Endothelial cell of umbilical vein (primary cell): Measurements from ENCODE around the gene EMD. TPM values are rescaled to one million over a fixed set of nuclear protein-coding genes. Genes with fewer than 3 reads are reported as not detected.

ENCODE experiments used
- BruUV-seq: library from RNA; stranded (reverse); fragments of 400-500 nt; replicated peaks from 2 replicates; lab custom pipeline; 2021; lab: Mats Ljungman, UMichigan
- CTCF ChIA-PET: fragments of 300-600, 350-600 bp; sonication (Branson Sonifier 250); formaldehyde crosslinking; loops from one replicate; lab custom pipeline; 2021; ENCODE audit warnings: antibody characterized with exemption, inconsistent platforms; lab: Charles Lee
- POLR2A ChIA-PET: fragments of 300-600, 350-600 bp; sonication (Branson Sonifier 250); formaldehyde crosslinking; loops from one replicate; lab custom pipeline; 2021; ENCODE audit warnings: antibody characterized with exemption, inconsistent platforms; lab: Charles Lee
- DNase-seq: peaks from one replicate; pipeline ENCODE4 v3.0.0-alpha.2; 2011; ENCODE audit warnings: low read depth, low spot score
- FAIRE-seq: peaks from 2 replicates; lab custom pipeline; 2011; peaks lifted over from hg19 to GRCh38; lab: Jason Lieb, UNC
- H2AFZ ChIP-seq: 2 replicates; pipeline ENCODE4 v1.6.0; 2012; ENCODE audit warnings: low read depth, low read length, control low read depth, inconsistent platforms
- H3K27ac ChIP-seq: 2 replicates; pipeline ENCODE4 v1.5.1; 2011; ENCODE audit warnings: low read depth, mild to moderate bottlenecking, control low read depth, low read length, moderate library complexity; ENCODE audit not compliant: insufficient read depth
- H3K27me3 ChIP-seq, 2 experiments: 2 replicates each; pipeline versions ENCODE4 v1.6.0 to v1.6.1; 2011; ENCODE audit warnings: low read length in 2 of 2, mixed read lengths in 1 of 2; ENCODE audit not compliant: control insufficient read depth in 2 of 2, insufficient read depth in 2 of 2
- H3K36me3 ChIP-seq, 2 experiments: 2 replicates in 1 of 2; 3 replicates in 1 of 2; pipeline ENCODE4 v1.5.1; 2011; ENCODE audit warnings: low read length in 2 of 2, mild to moderate bottlenecking in 1 of 2, moderate library complexity in 1 of 2; ENCODE audit not compliant: control insufficient read depth in 2 of 2, insufficient read depth in 2 of 2; ENCODE audit errors: extremely low read depth in 1 of 2
- H3K4me1 ChIP-seq: 3 replicates; pipeline ENCODE4 v1.5.1; 2011; ENCODE audit warnings: mild to moderate bottlenecking, low read length; ENCODE audit not compliant: control insufficient read depth, insufficient read depth; ENCODE audit errors: extremely low read depth
- H3K4me2 ChIP-seq: 2 replicates; pipeline ENCODE4 v1.6.1; 2011; ENCODE audit warnings: low read length, control low read depth, mixed read lengths; ENCODE audit not compliant: insufficient read depth
- H3K4me3 ChIP-seq, 3 experiments: fragments of 200-600 bp in 1 of 3; sonication (generic), shearing (Covaris generic) in 1 of 3; replicated peaks in 1 of 3; 2 replicates each; pipeline ENCODE4 v1.5.1; 2011 to 2016; ENCODE audit warnings: control low read depth in 3 of 3, low read length in 3 of 3, mild to moderate bottlenecking in 2 of 3, inconsistent platforms in 1 of 3, low read depth in 1 of 3, moderate library complexity in 1 of 3; ENCODE audit not compliant: insufficient read depth in 1 of 3
- H3K79me2 ChIP-seq: 2 replicates; pipeline ENCODE4 v1.6.0; 2012; ENCODE audit warnings: low read length, inconsistent platforms; ENCODE audit not compliant: control insufficient read depth, insufficient read depth
- H3K9ac ChIP-seq: replicated peaks from 2 replicates; pipeline ENCODE3; 2011; ENCODE audit warnings: low read length, control low read depth; ENCODE audit not compliant: insufficient read depth; ENCODE audit errors: extremely low read depth
- H3K9me1 ChIP-seq: replicated peaks from 3 replicates; pipeline ENCODE4 v1.6.0; 2011; ENCODE audit warnings: mild to moderate bottlenecking, low read length; ENCODE audit not compliant: control insufficient read depth, insufficient read depth; ENCODE audit errors: extremely low read depth
- H3K9me3 ChIP-seq: replicated peaks from 2 replicates; pipeline ENCODE4 v1.5.1; 2012; ENCODE audit warnings: low read length, inconsistent platforms; ENCODE audit not compliant: control insufficient read depth, insufficient read depth
- H4K20me1 ChIP-seq: replicated peaks from 2 replicates; pipeline ENCODE3; 2011; ENCODE audit warnings: mild to moderate bottlenecking, low read length; ENCODE audit not compliant: control insufficient read depth, insufficient read depth; ENCODE audit errors: extremely low read depth
- CTCF ChIP-seq, 2 donors: IDR thresholded peaks; 1 replicate in 1 of 2; 2 replicates in 1 of 2; pipeline ENCODE4 v1.5.1; 2011; ENCODE audit warnings: low read length in 2 of 2, mild to moderate bottlenecking in 2 of 2, moderate library complexity in 2 of 2, control low read depth in 1 of 2, inconsistent platforms in 1 of 2, low read depth in 1 of 2; ENCODE audit not compliant: insufficient read depth in 1 of 2; ENCODE audit errors: extremely low read depth in 1 of 2
- EZH2 ChIP-seq: IDR thresholded peaks from 2 replicates; pipeline ENCODE4 v1.6.1; 2012; ENCODE audit warnings: borderline replicate concordance, low read depth, mild to moderate bottlenecking, moderate library complexity, low read length, inconsistent platforms; ENCODE audit not compliant: severe bottlenecking
- GATA2 ChIP-seq: IDR thresholded peaks from 2 replicates; pipeline ENCODE4 v1.7.0; 2011; ENCODE audit warnings: low read depth, mild to moderate bottlenecking, moderate library complexity, mixed read lengths, low read length; ENCODE audit not compliant: insufficient read length, insufficient read depth
- JUN ChIP-seq: IDR thresholded peaks from 2 replicates; pipeline ENCODE4 v1.6.1; 2011; ENCODE audit warnings: borderline replicate concordance, low read depth; ENCODE audit not compliant: insufficient read length, insufficient read depth
- MAX ChIP-seq: IDR thresholded peaks from 2 replicates; pipeline ENCODE4 v1.6.1; 2011; ENCODE audit not compliant: insufficient read depth, insufficient read length
- POLR2A ChIP-seq: IDR thresholded peaks from 2 replicates; pipeline ENCODE4 v1.6.1; 2012; ENCODE audit warnings: low read depth, mild to moderate bottlenecking, control low read depth, low read length
- dilution Hi-C: fragments of 300-500 bp; cut with MboI; formaldehyde crosslinking; loops from one replicate; pipeline ENCODE4 v1.15.0; 2019; ENCODE audit warnings: low sequenced_read_pairs; ENCODE audit not compliant: extremely low pct_ligation_motif_present
- intact Hi-C: fragments of 100-400 bp; cut with micrococcal nuclease; formaldehyde crosslinking; loops from one replicate; pipeline ENCODE4 v1.10.0; 2022
- polyA plus RNA-seq, 4 experiments: library from polyadenylated mRNA; depleted of rRNA in 3 of 4; stranded (reverse) in 3 of 4; unstranded in 1 of 4; fragments of >200 nt; gene quantifications; 2 replicates each; pipeline versions ENCODE4 v1.2.1 to v1.2.3, GENCODE V29; 2011 to 2012; ENCODE audit warnings: missing spikeins in 1 of 4
- total RNA-seq: library from RNA; stranded (reverse); gene quantifications from 2 replicates; pipeline ENCODE4 v1.2.3, GENCODE V29; 2021

EMD gene
- total and polyA plus RNA-seq, 2 donors (not counting 3 experiments of a cell fraction or from before 2014, with no cell fraction given) = 50.6 to 76.8 TPM

- dilution Hi-C loops (no loop called here), intact Hi-C loops (loop anchor here (5.0 kb wide), 1 partner anchor 33 kb away; the partner anchor contains the start of gene DNASE1L1)
- POLR2A ChIA-PET = no interaction called here
- Histone ChIP-seq H3K9ac (peak within 1 kb of the TSS; percentile 22), H3K4me3 (peak within 1 kb of the TSS; percentile 5 to 50 (median 9)), H3K9me3 (no peaks in the 10 kb centered on the region), H3K36me3 (no peaks in the 10 kb centered on the region), H3K4me2 (peak within 1 kb of the TSS; percentile 44), H3K79me2 (peaks cover 21% of the 10 kb centered on the region), H3K9me1 (no peaks in the 10 kb centered on the region), H3K27ac (peak within 1 kb of the TSS; percentile 45), H2AFZ (peak within 1 kb of the TSS; percentile 26), H3K27me3 (no peaks in the 10 kb centered on the region), H3K4me1 (peaks cover 23% of the 10 kb centered on the region), H4K20me1 (no peaks in the 10 kb centered on the region)
- FAIRE-seq (peak; percentile 43), DNase-seq (no peak)
- TF ChIP-seq POLR2A = no peak
- no peak for TF ChIP-seq JUN
- no peak for TF ChIP-seq EZH2
- no peak for TF ChIP-seq GATA2
- TF ChIP-seq CTCF (IDR thresholded peaks at IDR 0.05; ENCODE audit: extremely low read depth in 1 of 2, insufficient read depth in 1 of 2, low read depth in 1 of 2, low read length in 2 of 2) = no peak
- TF ChIP-seq MAX = no peak
- BruUV-seq = no TSS peak
- CTCF ChIA-PET = interaction anchor here (1.1 to 2.4 kb wide), 5 partner anchors 9 to 403 kb away, joined by 3 to 24 read pairs (median 16); partner anchors contain the start of gene HCFC1
Measured at GRCh38 chrX:154374313-154375155, 4.6 kb upstream of the EMD start, which contains the start of gene FLNA. Gene FLNA (minus strand): TSS chrX:154374634. CDS start chrX:154371245, 3,389 bp downstream.
